Activated T-cell treated with anti-CD3 and anti-CD28 coated beads, Interleukin-2, amount 50 U/mL, for 48 hours (primary cell): Measurements from ENCODE around the gene GRID1.

Experiments used
- DNase-seq, 2 experiments: peaks; one replicate each; pipeline ENCODE4 v3.0.0-alpha.2; 2020

GRID1 gene

GRCh38 chr10:86164174-86164774, 202.3 kb downstream of the GRID1 start:
- no peak for DNase-seq

GRCh38 chr10:86163522-86164173, 202.9 kb downstream of the GRID1 start:
- DNase-seq, result no peak

- DNase-seq, result no peak
Measured at GRCh38 chr10:86162696-86163400, 203.7 kb downstream of the GRID1 start.

- no peak for DNase-seq
Measured at GRCh38 chr10:86162036-86162435, 204.6 kb downstream of the GRID1 start.

- DNase-seq, result no peak
Measured at GRCh38 chr10:86160890-86161585, 205.6 kb downstream of the GRID1 start.

- no peak for DNase-seq
Measured at GRCh38 chr10:86159797-86160196, 206.8 kb downstream of the GRID1 start.

GRCh38 chr10:86155054-86155921, 211.3 kb downstream of the GRID1 start:
- DNase-seq, result no peak

- no peak for DNase-seq
Measured at GRCh38 chr10:86153751-86154150, 212.8 kb downstream of the GRID1 start.

- no peak for DNase-seq
Measured at GRCh38 chr10:86152911-86153310, 213.7 kb downstream of the GRID1 start.

GRCh38 chr10:86152354-86152753, 214.2 kb downstream of the GRID1 start:
- no peak for DNase-seq

- no peak for DNase-seq
Measured at GRCh38 chr10:86151613-86152012, 215.0 kb downstream of the GRID1 start.

- DNase-seq, result no peak
Measured at GRCh38 chr10:86149257-86149656, 217.3 kb downstream of the GRID1 start.

GRCh38 chr10:86148117-86148516, 218.5 kb downstream of the GRID1 start:
- DNase-seq, result no peak

GRCh38 chr10:86144301-86144700, 222.3 kb downstream of the GRID1 start:
- DNase-seq, result no peak

- DNase-seq, result no peak
Measured at GRCh38 chr10:86141896-86142295, 224.7 kb downstream of the GRID1 start.

- DNase-seq, result peak; percentile 38 to 51
Measured at GRCh38 chr10:86139066-86139657, 227.4 kb downstream of the GRID1 start.

- no peak for DNase-seq
Measured at GRCh38 chr10:86138551-86139065, 228.0 kb downstream of the GRID1 start.

- DNase-seq, result no peak
Measured at GRCh38 chr10:86137561-86137960, 229.0 kb downstream of the GRID1 start.

- DNase-seq, result no peak
Measured at GRCh38 chr10:86136934-86137333, 229.7 kb downstream of the GRID1 start.

- no peak for DNase-seq
Measured at GRCh38 chr10:86135191-86135590, 231.4 kb downstream of the GRID1 start.

GRCh38 chr10:86130737-86131475, 235.7 kb downstream of the GRID1 start:
- DNase-seq, result no peak
